Effector memory CD8-positive, alpha-beta T cell (primary cell): ENCODE results near the gene PTCD1.
"Not testable (repeated sequence)": the region's sequence is repeated elsewhere in the genome, so short reads cannot be mapped to it uniquely, and the experiment has no call there.

Experiments
- ATAC-seq: fragments of 150-1000 bp; cut with Tn5 transposase; replicated peaks from 2 replicates; pipeline ENCODE4 v1.10.0; 2021; ENCODE audit warnings: mild to moderate bottlenecking, moderate library complexity
- DNase-seq, 3 experiments: peaks; one replicate each; pipeline ENCODE4 v3.0.0; 2021
- H3K27ac Mint-ChIP-seq, 2 donors: one replicate each; pipeline ENCODE4 v1.8.0; 2022; ENCODE audit warnings: mild to moderate bottlenecking in 2 of 2, mixed read lengths in 2 of 2, moderate library complexity in 2 of 2
- H3K27me3 Mint-ChIP-seq, 2 donors: one replicate each; pipeline ENCODE4 v1.8.0; 2022; ENCODE audit warnings: mixed read lengths in 2 of 2
- H3K36me3 Mint-ChIP-seq: one replicate; pipeline ENCODE4 v1.8.0; 2022; ENCODE audit warnings: mild to moderate bottlenecking, moderate library complexity, mixed read lengths; ENCODE audit not compliant: insufficient read depth
- H3K4me1 Mint-ChIP-seq, 2 donors: one replicate each; pipeline ENCODE4 v1.8.0; 2022; ENCODE audit warnings: low read depth in 2 of 2, mixed read lengths in 2 of 2
- H3K4me3 Mint-ChIP-seq, 2 donors: one replicate each; pipeline ENCODE4 v1.8.0; 2022; ENCODE audit warnings: mild to moderate bottlenecking in 2 of 2, mixed read lengths in 2 of 2, moderate library complexity in 2 of 2
- H3K9me3 Mint-ChIP-seq, 2 donors: one replicate each; pipeline ENCODE4 v1.8.0; 2022; ENCODE audit warnings: mixed read lengths in 2 of 2

Gene PTCD1

GRCh38 chr7:99384523-99384922, 54.1 kb downstream of the PTCD1 start:
- H3K4me3 Mint-ChIP-seq: no peak overlapping the region
- peaks cover 70% of the 10 kb centered on the region for H3K36me3 Mint-ChIP-seq
- peaks cover 25 to 44% of the 10 kb centered on the region in 2 donors for H3K4me1 Mint-ChIP-seq
- no peaks in the 10 kb centered on the region for H3K27me3 Mint-ChIP-seq
- ATAC-seq (no peak), DNase-seq (no peak)
- H3K9me3 Mint-ChIP-seq: no peaks in the 10 kb centered on the region
- peak overlapping the region; percentile 81 to 83 for H3K27ac Mint-ChIP-seq

DNA sequence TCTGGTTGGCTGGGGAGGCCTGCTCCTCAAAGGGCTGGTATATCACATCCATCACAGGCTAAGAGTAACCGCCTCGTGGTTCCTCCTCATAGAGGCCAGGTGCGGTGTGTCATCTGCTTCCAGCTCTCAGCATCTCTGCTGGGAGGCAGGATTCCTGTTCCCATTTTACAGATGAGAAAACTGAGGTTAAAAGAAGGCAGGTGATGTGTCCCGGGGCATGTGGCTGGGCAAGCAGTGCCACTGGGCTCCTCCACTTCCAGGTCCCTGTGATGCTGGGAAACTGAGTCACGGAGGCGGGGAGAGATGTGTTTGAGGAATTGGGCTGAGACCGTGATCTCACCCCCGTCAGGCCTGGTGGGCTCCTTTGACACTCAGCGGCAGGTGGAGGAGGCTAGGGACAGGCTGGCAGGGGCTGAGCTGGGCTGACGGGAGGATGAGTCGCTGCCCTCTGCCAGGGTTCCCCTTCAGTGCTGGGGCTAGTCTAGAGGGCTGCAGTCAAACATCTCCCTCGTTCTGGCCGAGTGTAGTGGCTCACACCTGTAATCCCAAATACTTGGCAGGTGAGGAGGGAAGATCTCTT, 54.7 kb downstream of the PTCD1 start:
- H3K4me3 Mint-ChIP-seq: peak overlapping the region in 1 of 2 donors; percentile 3
- DNase-seq (no peak), ATAC-seq (no peak)
- no peaks in the 10 kb centered on the region for H3K27me3 Mint-ChIP-seq
- H3K36me3 Mint-ChIP-seq: peaks cover 70% of the 10 kb centered on the region
- H3K9me3 Mint-ChIP-seq: no peaks in the 10 kb centered on the region
- peaks cover 31 to 51% of the 10 kb centered on the region in 2 donors for H3K4me1 Mint-ChIP-seq
- peak overlapping the region; percentile 81 to 83 for H3K27ac Mint-ChIP-seq

- Mint-ChIP-seq H3K4me1 (peaks cover 33 to 53% of the 10 kb centered on the region in 2 donors), H3K27me3 (no peaks in the 10 kb centered on the region), H3K36me3 (peaks cover 70% of the 10 kb centered on the region), H3K27ac (peak overlapping the region; percentile 81 to 83), H3K4me3 (peak overlapping the region in 1 of 2 donors; percentile 45), H3K9me3 (no peaks in the 10 kb centered on the region)
- ATAC-seq (no peak), DNase-seq (no peak)
These were observed 55.4 kb downstream of the PTCD1 start for GRCh38 chr7:99383203-99383602.

- Mint-ChIP-seq H3K9me3 (no peaks in the 10 kb centered on the region), H3K4me1 (peaks cover 47 to 57% of the 10 kb centered on the region in 2 donors), H3K27me3 (no peaks in the 10 kb centered on the region), H3K36me3 (peaks cover 70% of the 10 kb centered on the region), H3K27ac (peak overlapping the region; percentile 95 to 98), H3K4me3 (peak overlapping the region; percentile 84 to 85)
- ATAC-seq (no peak), DNase-seq (no peak)
These were observed 56.9 kb downstream of the PTCD1 start for GRCh38 chr7:99381664-99382075.

DNA sequence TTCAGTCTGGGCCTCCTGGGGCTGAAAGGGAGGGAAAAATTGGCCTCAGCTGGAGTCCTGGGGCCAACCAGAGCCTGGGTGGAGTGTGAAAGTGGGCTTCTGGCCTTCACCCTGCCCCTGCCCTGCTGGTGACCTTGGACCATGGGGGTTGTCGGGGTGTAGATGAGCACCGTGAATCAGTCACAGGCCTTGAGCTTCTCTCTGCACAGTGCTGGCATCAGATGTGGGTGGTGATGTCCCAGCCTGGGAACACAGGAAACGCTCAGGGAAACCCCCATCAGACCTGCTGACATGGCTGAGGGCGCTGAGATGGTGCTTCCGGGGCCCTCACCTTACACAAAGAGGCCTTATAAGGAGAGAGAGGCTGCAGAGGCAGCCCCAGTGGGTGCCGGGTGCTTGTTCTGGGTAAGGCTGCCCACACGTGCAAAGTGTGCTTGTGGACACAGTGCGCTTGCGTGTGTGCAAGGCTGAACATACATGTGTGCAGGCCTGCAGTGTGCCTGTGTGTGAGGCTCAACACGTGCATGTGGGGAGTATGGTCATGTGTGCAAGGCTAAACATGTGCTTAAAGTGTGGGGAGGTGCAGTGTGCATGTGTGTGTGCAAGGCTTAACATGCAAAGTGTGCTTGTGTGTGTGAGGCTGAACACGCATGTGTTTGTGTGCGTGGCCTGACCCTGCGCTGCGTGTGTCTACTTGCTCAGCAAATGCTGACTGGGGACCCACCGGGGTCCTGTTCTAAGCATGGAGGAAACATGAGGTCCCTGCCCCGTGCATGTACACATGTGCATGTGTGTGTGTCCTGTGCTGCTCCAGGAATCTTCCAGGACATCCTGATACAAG, 57.6 kb downstream of the PTCD1 start:
- peaks cover 72% of the 10 kb centered on the region for H3K36me3 Mint-ChIP-seq
- H3K4me3 Mint-ChIP-seq: peak overlapping the region; percentile 84 to 85
- H3K4me1 Mint-ChIP-seq: peaks cover 53 to 60% of the 10 kb centered on the region in 2 donors
- no peaks in the 10 kb centered on the region for H3K9me3 Mint-ChIP-seq
- peak; percentile 87 for ATAC-seq
- peak overlapping the region; percentile 95 to 98 for H3K27ac Mint-ChIP-seq
- H3K27me3 Mint-ChIP-seq: no peaks in the 10 kb centered on the region
- DNase-seq: peak; percentile 87 to 89 (median 88)

GRCh38 chr7:99380032-99380822, 58.4 kb downstream of the PTCD1 start:
- H3K4me3 Mint-ChIP-seq: peak overlapping the region; percentile 84 to 85
- H3K9me3 Mint-ChIP-seq: no peaks in the 10 kb centered on the region
- H3K27ac Mint-ChIP-seq: peak overlapping the region; percentile 95 to 98
- peak in 1 of 3 experiments; percentile 20 for DNase-seq
- peaks cover 72% of the 10 kb centered on the region for H3K36me3 Mint-ChIP-seq
- peaks cover 55 to 57% of the 10 kb centered on the region in 2 donors for H3K4me1 Mint-ChIP-seq
- no peaks in the 10 kb centered on the region for H3K27me3 Mint-ChIP-seq
- ATAC-seq: peak; percentile 17

GRCh38 chr7:99379693-99380031, 58.9 kb downstream of the PTCD1 start:
- not testable (repeated sequence) for ATAC-seq
- peaks cover 75% of the 10 kb centered on the region for H3K36me3 Mint-ChIP-seq

DNA sequence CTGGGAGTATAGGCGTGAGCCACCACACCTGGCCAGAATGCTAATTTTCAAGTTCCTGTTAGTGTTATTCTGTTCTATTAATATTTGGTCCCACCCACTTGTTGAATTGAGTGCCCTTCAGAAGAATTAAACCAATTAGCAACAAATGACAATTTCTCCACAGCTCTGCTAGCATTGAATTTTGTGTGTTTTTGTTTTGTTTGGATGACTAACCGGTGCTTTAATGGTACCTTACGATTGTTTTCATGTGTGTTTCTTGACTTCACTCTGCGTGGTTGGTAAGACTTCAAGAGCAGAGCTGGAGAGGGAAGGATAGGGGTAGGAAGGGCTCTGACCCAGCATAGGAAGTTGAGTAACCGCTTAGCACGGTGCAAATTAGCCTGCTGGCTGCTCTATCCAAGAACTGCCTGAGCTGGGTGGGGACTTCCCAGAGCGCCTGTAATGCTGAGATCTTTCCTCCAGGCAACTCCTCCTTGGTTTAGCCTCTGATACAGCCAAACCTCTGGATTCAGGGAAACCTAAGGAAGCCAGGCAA, 59.5 kb downstream of the PTCD1 start:
- H3K4me3 Mint-ChIP-seq: peak overlapping the region; percentile 84 to 85
- H3K27me3 Mint-ChIP-seq: no peaks in the 10 kb centered on the region
- no peaks in the 10 kb centered on the region for H3K9me3 Mint-ChIP-seq
- DNase-seq: peak; percentile 37 to 38 (median 38)
- ATAC-seq: peak; percentile 22
- H3K4me1 Mint-ChIP-seq: peaks cover 52 to 55% of the 10 kb centered on the region in 2 donors
- H3K36me3 Mint-ChIP-seq: peaks cover 73% of the 10 kb centered on the region
- peak overlapping the region; percentile 95 to 98 for H3K27ac Mint-ChIP-seq

More at GRCh38 chr7:99379693-99380031, 58.9 kb downstream of the PTCD1 start:
- H3K9me3 Mint-ChIP-seq, H3K27me3 Mint-ChIP-seq, DNase-seq: not testable (repeated sequence)
- peak overlapping the region; percentile 95 to 98 for H3K27ac Mint-ChIP-seq
- H3K4me1 Mint-ChIP-seq: peaks cover 55 to 56% of the 10 kb centered on the region in 2 donors
- H3K4me3 Mint-ChIP-seq: peak overlapping the region; percentile 84 to 85

GRCh38 chr7:99375070-99375807, 63.4 kb downstream of the PTCD1 start:
- ATAC-seq (peak; percentile 42), DNase-seq (peak; percentile 54 to 59 (median 57))
- H3K9me3 Mint-ChIP-seq: no peaks in the 10 kb centered on the region
- H3K4me1 Mint-ChIP-seq: peaks cover 37% of the 10 kb centered on the region in 2 donors
- no peaks in the 10 kb centered on the region for H3K27me3 Mint-ChIP-seq
- H3K36me3 Mint-ChIP-seq: peaks cover 63% of the 10 kb centered on the region
- peak overlapping the region; percentile 81 to 89 for H3K4me3 Mint-ChIP-seq
- H3K27ac Mint-ChIP-seq: peak overlapping the region; percentile 92 to 98

- no peaks in the 10 kb centered on the region for H3K9me3 Mint-ChIP-seq
- peaks cover 56% of the 10 kb centered on the region for H3K36me3 Mint-ChIP-seq
- H3K4me3 Mint-ChIP-seq: peak within 1 kb of the TSS; percentile 81 to 89
- ATAC-seq (peak; percentile 67), DNase-seq (peak; percentile 66 to 77 (median 75))
- no peaks in the 10 kb centered on the region for H3K27me3 Mint-ChIP-seq
- peak within 1 kb of the TSS; percentile 92 to 98 for H3K27ac Mint-ChIP-seq
- peaks cover 29% of the 10 kb centered on the region in 2 donors for H3K4me1 Mint-ChIP-seq
These were observed 64.2 kb downstream of the PTCD1 start, which contains the start of gene ARPC1B for GRCh38 chr7:99374111-99375064. Gene ARPC1B, plus strand, starts transcription at chr7:99374730. Its CDS starts 10,985 bp downstream, at chr7:99385715.

DNA sequence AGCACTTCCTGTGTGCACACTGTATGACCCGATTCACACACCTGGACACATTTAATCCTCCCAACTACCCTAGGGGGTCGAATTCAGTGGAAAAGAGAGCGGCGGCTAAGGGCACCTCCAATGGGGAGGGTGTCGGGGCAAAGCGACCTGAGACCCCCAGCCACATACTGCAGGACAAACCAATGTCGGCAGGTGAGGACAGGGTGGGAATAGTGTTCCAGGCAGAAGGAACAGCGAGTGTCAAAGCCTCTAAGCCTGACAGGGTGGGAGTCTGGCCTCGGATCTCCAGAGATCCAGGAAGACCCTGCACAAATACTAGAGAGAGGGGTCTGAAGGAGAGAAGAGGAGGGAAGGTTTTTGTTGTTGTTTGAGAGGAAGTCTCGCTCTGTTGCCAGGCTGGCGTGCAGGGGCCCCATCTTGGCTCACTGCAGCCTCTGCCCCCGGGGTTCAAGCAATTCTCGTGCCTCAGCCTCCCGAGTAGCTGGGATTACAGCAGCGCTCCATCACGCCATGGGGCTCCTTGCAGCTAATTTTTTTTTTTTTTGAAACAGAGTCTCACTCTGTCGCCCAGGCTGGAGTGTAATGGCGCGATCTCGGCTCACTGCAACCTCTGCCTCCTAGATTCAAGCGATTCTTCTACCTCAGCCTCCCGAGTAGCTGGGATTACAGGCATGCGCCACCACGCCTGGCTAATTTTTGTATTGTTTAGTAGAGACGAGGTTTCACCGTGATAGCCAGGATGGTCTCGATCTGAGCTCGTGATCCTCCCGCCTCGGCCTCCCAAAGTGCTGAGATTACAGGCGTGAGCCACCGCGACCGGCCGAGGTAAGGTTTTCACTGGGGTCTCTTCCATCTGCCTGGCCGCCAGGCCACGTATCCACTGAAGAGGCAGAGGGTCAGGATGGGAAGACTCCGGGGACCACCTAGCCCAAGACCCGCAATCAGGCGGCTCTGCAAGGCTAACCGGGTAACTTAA, 65.2 kb downstream of the PTCD1 start:
- peak overlapping the region; percentile 81 to 89 for H3K4me3 Mint-ChIP-seq
- peaks cover 48% of the 10 kb centered on the region for H3K36me3 Mint-ChIP-seq
- H3K9me3 Mint-ChIP-seq: no peaks in the 10 kb centered on the region
- no peaks in the 10 kb centered on the region for H3K27me3 Mint-ChIP-seq
- ATAC-seq (no peak), DNase-seq (peak in 1 of 3 experiments; percentile 16)
- peaks cover 22% of the 10 kb centered on the region in 2 donors for H3K4me1 Mint-ChIP-seq
- peak overlapping the region; percentile 52 to 75 for H3K27ac Mint-ChIP-seq
